Neural progenitor cell (in vitro differentiated cells): ENCODE results near the gene ANKMY1.

Experiments
- CTCF ChIP-seq: fragments of 200-600 bp; sonication (generic); IDR thresholded peaks from 2 replicates; pipeline ENCODE4 v1.5.1; 2017; ENCODE audit warnings: antibody characterized with exemption, mild to moderate bottlenecking
- EZH2 ChIP-seq: fragments of 200-600 bp; sonication (generic); IDR thresholded peaks from 2 replicates; pipeline ENCODE4 v1.6.1; 2017; ENCODE audit warnings: antibody characterized with exemption, mild to moderate bottlenecking, moderate library complexity
- EZH2phosphoT487 ChIP-seq: fragments of 200-600 bp; sonication (generic); IDR thresholded peaks from 2 replicates; pipeline ENCODE4 v1.6.1; 2017; ENCODE audit warnings: antibody characterized with exemption

- TF ChIP-seq CTCF (no peak), EZH2 (no peak), EZH2phosphoT487 (no peak)
These were observed 18.2 kb upstream of the ANKMY1 start for GRCh38 chr2:240576036-240576435.
